NCI-H2171 (cell line): ENCODE results near the gene C1QTNF6.
"Not testable (repeated sequence)": the region's sequence is repeated elsewhere in the genome, so short reads cannot be mapped to it uniquely, and the experiment has no call there.

ENCODE experiments used
- DNase-seq: peaks from one replicate; lab custom pipeline; 2025; lab: John Stamatoyannopoulos, UW

The C1QTNF6 gene

GRCh38 chr22:37187891-37188761, at the start of gene C1QTNF6:
Gene C1QTNF6 (minus strand): TSS chr22:37188247. CDS start chr22:37188213, 34 bp downstream.
- DNase-seq, result no peak

GRCh38 chr22:37235897-37236607, 48.0 kb upstream of the C1QTNF6 start:
- DNase-seq, result no peak

GRCh38 chr22:37234736-37235711, 47.0 kb upstream of the C1QTNF6 start:
- DNase-seq, result no peak

- no peak for DNase-seq
Measured at GRCh38 chr22:37233751-37234631, 45.9 kb upstream of the C1QTNF6 start.

- not testable (repeated sequence) for DNase-seq
Measured at GRCh38 chr22:37233371-37233750, 45.3 kb upstream of the C1QTNF6 start.

GRCh38 chr22:37232140-37232998, 44.3 kb upstream of the C1QTNF6 start:
- no peak for DNase-seq

GRCh38 chr22:37231406-37232139, 43.5 kb upstream of the C1QTNF6 start:
- no peak for DNase-seq

- no peak for DNase-seq
Measured at GRCh38 chr22:37230673-37231405, 42.8 kb upstream of the C1QTNF6 start.

- no peak for DNase-seq
Measured at GRCh38 chr22:37229805-37230672, 42.0 kb upstream of the C1QTNF6 start.

- DNase-seq, result no peak
Measured at GRCh38 chr22:37229012-37229804, 41.2 kb upstream of the C1QTNF6 start.

- no peak for DNase-seq
Measured at GRCh38 chr22:37228106-37229011, 40.3 kb upstream of the C1QTNF6 start.

- DNase-seq, result no peak
Measured at GRCh38 chr22:37226514-37226913, 38.5 kb upstream of the C1QTNF6 start.

GRCh38 chr22:37226087-37226486, 38.0 kb upstream of the C1QTNF6 start:
- DNase-seq, result no peak

- DNase-seq, result peak; percentile 79
Measured at GRCh38 chr22:37225481-37225880, 37.4 kb upstream of the C1QTNF6 start.

- DNase-seq, result no peak
Measured at GRCh38 chr22:37224757-37225420, 36.8 kb upstream of the C1QTNF6 start.
